HEK293T (cell line): ENCODE data around the gene CHIT1.

Source experiments
- CTCF ChIA-PET: fragments of 350-600 bp; formaldehyde crosslinking; extraction: SDS; loops from one replicate; lab custom pipeline; 2021; ENCODE audit warnings: antibody characterized with exemption, inconsistent platforms; lab: Yijun Ruan, JAX
- POLR2A ChIA-PET: fragments of 350-600 bp; formaldehyde crosslinking; extraction: SDS; loops from one replicate; lab custom pipeline; 2020; ENCODE audit warnings: antibody characterized with exemption, inconsistent platforms; lab: Yijun Ruan, JAX
- DNase-seq: peaks from one replicate; pipeline ENCODE4 v3.0.0; 2012; ENCODE audit warnings: mixed read lengths; ENCODE audit errors: extremely low spot score
- ARNT ChIP-seq: fragments of 450-650 bp; IDR thresholded peaks from 2 replicates; pipeline ENCODE4 v1.6.1; 2017; ENCODE audit warnings: mild to moderate bottlenecking
- CTBP1 ChIP-seq: fragments of 450-650 bp; IDR thresholded peaks from 2 replicates; pipeline ENCODE4 v1.6.1; 2016; ENCODE audit warnings: borderline replicate concordance
- ELF4 ChIP-seq: fragments of 450-650 bp; IDR thresholded peaks from 2 replicates; pipeline ENCODE4 v1.6.1; 2017; ENCODE audit warnings: antibody characterized with exemption
- FOXA1 ChIP-seq: fragments of 450-650 bp; IDR thresholded peaks from 2 replicates; pipeline ENCODE4 v1.6.1; 2016; ENCODE audit warnings: mild to moderate bottlenecking
- FOXK2 ChIP-seq: fragments of 450-650 bp; IDR thresholded peaks from 2 replicates; pipeline ENCODE4 v1.6.1; 2016; ENCODE audit warnings: mild to moderate bottlenecking
- FOXM1 ChIP-seq: fragments of 450-650 bp; IDR thresholded peaks from 2 replicates; pipeline ENCODE4 v1.6.1; 2017; ENCODE audit warnings: mild to moderate bottlenecking, borderline replicate concordance
- HDGF ChIP-seq: fragments of 450-650 bp; IDR thresholded peaks from 2 replicates; pipeline ENCODE4 v1.6.1; 2017; ENCODE audit warnings: antibody characterized with exemption, borderline replicate concordance
- L3MBTL2 ChIP-seq: fragments of 450-650 bp; conservative IDR thresholded peaks from 2 replicates; pipeline ENCODE4 v1.6.1; 2016; ENCODE audit warnings: mild to moderate bottlenecking
- LEF1 ChIP-seq: fragments of 450-650 bp; IDR thresholded peaks from 2 replicates; pipeline ENCODE4 v1.6.1; 2017; ENCODE audit warnings: mild to moderate bottlenecking, borderline replicate concordance
- NFRKB ChIP-seq: fragments of 450-650 bp; IDR thresholded peaks from 2 replicates; pipeline ENCODE4 v1.6.1; 2016; ENCODE audit warnings: mild to moderate bottlenecking, moderate library complexity
- PKNOX1 ChIP-seq: fragments of 450-650 bp; IDR thresholded peaks from 2 replicates; pipeline ENCODE4 v1.6.1; 2016
- SP1 ChIP-seq: fragments of 450-650 bp; IDR thresholded peaks from 2 replicates; pipeline ENCODE4 v1.6.1; 2017
- SUZ12 ChIP-seq: fragments of 450-650 bp; IDR thresholded peaks from 2 replicates; pipeline ENCODE4 v1.6.1; 2016; ENCODE audit warnings: mild to moderate bottlenecking
- TARDBP ChIP-seq: fragments of 450-650 bp; IDR thresholded peaks from 2 replicates; pipeline ENCODE4 v1.6.1; 2016
- ZNF384 ChIP-seq: fragments of 450-650 bp; IDR thresholded peaks from 2 replicates; pipeline ENCODE4 v1.6.1; 2016

The CHIT1 gene

GRCh38 chr1:203217139-203217655 lies 12.3 kb downstream of the CHIT1 start:
- no peak for DNase-seq
- no peak for TF ChIP-seq L3MBTL2
- no peak for TF ChIP-seq SP1
- TF ChIP-seq SUZ12 = no peak
- no peak for TF ChIP-seq PKNOX1
- TF ChIP-seq ARNT = no peak
- POLR2A ChIA-PET = no interaction called here
- CTCF ChIA-PET = interaction anchor here (0.6 to 6.6 kb wide), 6 partner anchors 8 to 177 kb away, joined by 3 to 58 read pairs (median 4); no protein-coding TSS in a partner anchor

GRCh38 chr1:203216274-203217138 lies 13.0 kb downstream of the CHIT1 start:
- TF ChIP-seq LEF1 (no peak), ARNT (no peak), PKNOX1 (no peak), HDGF (no peak), FOXA1 (no peak), L3MBTL2 (no peak), ELF4 (no peak)
- ChIA-PET CTCF (interaction anchor here (0.5 to 6.6 kb wide), 14 partner anchors 9 to 185 kb away, joined by 3 to 58 read pairs (median 5); partner anchors contain the start of gene ADORA1), POLR2A (interaction anchor here (0.8 to 1.2 kb wide), 2 partner anchors 11 to 51 kb away, joined by 3 read pairs; no protein-coding TSS in a partner anchor)
- DNase-seq = peak; percentile 83

- no peak for TF ChIP-seq PKNOX1
- TF ChIP-seq FOXA1 = no peak
- no peak for TF ChIP-seq L3MBTL2
- TF ChIP-seq ARNT = no peak
- no peak for TF ChIP-seq SUZ12
- no peak for TF ChIP-seq HDGF
- POLR2A ChIA-PET = interaction anchor here (0.8 to 1.2 kb wide), 2 partner anchors 10 to 52 kb away, joined by 3 read pairs; no protein-coding TSS in a partner anchor
- DNase-seq = no peak
Observed at GRCh38 chr1:203215573-203215972, 13.9 kb downstream of the CHIT1 start.

GRCh38 chr1:203214871-203215270 lies 14.6 kb downstream of the CHIT1 start:
- TF ChIP-seq FOXK2 (no peak), NFRKB (no peak), LEF1 (no peak), ELF4 (no peak), ZNF384 (no peak), FOXM1 (no peak), ARNT (no peak)
- ChIA-PET CTCF (interaction anchor here (0.6 to 6.6 kb wide), 7 partner anchors 42 to 607 kb away, joined by 4 to 58 read pairs (median 7); partner anchors contain the start of gene ADORA1), POLR2A (interaction anchor here (1.2 kb wide), 1 partner anchor 52 kb away, joined by 3 read pairs; no protein-coding TSS in a partner anchor)
- DNase-seq = no peak

More at GRCh38 chr1:203215573-203215972, 13.9 kb downstream of the CHIT1 start:
- CTCF ChIA-PET = interaction anchor here (1.0 to 6.6 kb wide), 10 partner anchors 10 to 184 kb away, joined by 3 to 58 read pairs (median 6); partner anchors contain the start of gene ADORA1

- CTCF ChIA-PET = interaction anchor here (2.3 kb wide), 1 partner anchor 95 kb away, joined by 6 read pairs; no protein-coding TSS in a partner anchor
- POLR2A ChIA-PET = no interaction called here
- TF ChIP-seq CTBP1 = no peak
- TF ChIP-seq FOXK2 = no peak
- no peak for TF ChIP-seq HDGF
- TF ChIP-seq FOXA1 = no peak
- no peak for TF ChIP-seq NFRKB
- no peak for TF ChIP-seq FOXM1
- no peak for TF ChIP-seq SP1
- no peak for TF ChIP-seq L3MBTL2
- TF ChIP-seq PKNOX1 = no peak
- no peak for TF ChIP-seq ZNF384
- TF ChIP-seq TARDBP = no peak
- no peak for DNase-seq
Observed at GRCh38 chr1:203213126-203213525, 16.3 kb downstream of the CHIT1 start.

- ChIA-PET POLR2A (no interaction called here), CTCF (interaction anchor here (2.3 kb wide), 1 partner anchor 94 kb away, joined by 6 read pairs; no protein-coding TSS in a partner anchor)
- TF ChIP-seq SUZ12 = no peak
- DNase-seq = no peak
Observed at GRCh38 chr1:203211812-203212211, 17.7 kb downstream of the CHIT1 start.
